ENCODE data around the gene GRIK4. TPM values are rescaled to one million over a fixed set of nuclear protein-coding genes. Genes with fewer than 3 reads are reported as not detected.

The GRIK4 gene
- total RNA-seq, 1 experiment from 2014 or later: not detected

DNA sequence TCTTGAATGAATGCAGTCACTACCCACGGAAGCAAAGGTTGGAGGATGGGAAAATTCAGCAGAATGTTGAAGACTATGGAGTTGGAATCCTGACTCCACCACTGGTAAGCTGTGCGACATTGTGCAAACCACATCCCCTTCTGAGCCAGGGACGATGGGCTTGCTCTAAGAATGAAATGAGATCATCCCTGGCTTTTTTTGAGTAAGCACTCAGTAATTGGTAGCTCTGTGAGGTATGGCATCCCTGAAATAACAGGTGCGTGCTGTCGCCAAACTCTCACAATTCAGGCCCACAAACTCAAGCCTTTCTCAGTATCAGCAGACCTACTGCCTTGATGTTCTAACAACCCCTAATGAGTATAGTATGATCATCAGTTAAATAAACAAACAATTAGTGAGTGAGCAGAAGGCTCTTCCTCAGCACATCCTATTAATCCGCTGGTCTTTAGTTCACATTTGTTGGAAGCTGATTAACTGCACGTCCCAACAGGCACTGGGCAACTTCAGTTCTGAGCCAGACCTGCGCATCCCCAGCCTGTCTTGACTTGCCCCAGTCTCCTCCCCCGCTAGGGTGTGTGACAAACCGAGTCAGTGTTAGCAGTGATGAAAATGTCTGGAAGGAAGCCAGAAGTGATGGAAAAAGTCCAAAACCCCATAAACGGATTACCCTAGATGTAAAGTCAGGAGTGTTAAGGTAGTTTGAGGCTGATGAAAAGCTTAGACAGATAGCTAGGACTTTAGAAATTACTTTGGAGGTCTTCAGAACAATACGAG is 235.5 kb downstream of the GRIK4 start:
- Histone ChIP-seq H3K79me2 (ENCODE audit: low read length) (no peaks in the 10 kb centered on the region), H3K27me3 (ENCODE audit: low read length) (peaks cover 86% of the 10 kb centered on the region), H3K27ac (ENCODE audit: low read length) (no peak overlapping the region), H3K4me2 (ENCODE audit: low read length) (no peak overlapping the region), H2AFZ (ENCODE audit: low read length) (no peak overlapping the region), H3K9me3 (ENCODE audit: low read length) (no peaks in the 10 kb centered on the region), H3K9ac (ENCODE audit: low read length) (no peak overlapping the region), H3K4me1 (ENCODE audit: insufficient read depth, low read length) (no peaks in the 10 kb centered on the region), H3K9me2 (replicated peaks; ENCODE audit: low read length) (no peaks in the 10 kb centered on the region), H3K4me3 (ENCODE audit: low read length) (no peak overlapping the region), H3K36me3 (ENCODE audit: low read depth, low read length) (no peaks in the 10 kb centered on the region), H3F3A (ENCODE audit: low read length, unreplicated experiment) (no peaks in the 10 kb centered on the region), H4K20me1 (ENCODE audit: low read length) (no peaks in the 10 kb centered on the region)
- no TSS peak for BruUV-seq (replicated peaks)
- intact Hi-C loops (cut with micrococcal nuclease): no loop called here
- POLR2A ChIA-PET (ENCODE audit: unreplicated experiment): no interaction called here
- ATAC-seq: no peak
- CTCF ChIA-PET: interaction anchor here (0.6 kb wide), 1 partner anchor 310 kb away, joined by 3 read pairs; no protein-coding TSS in a partner anchor
- TF ChIP-seq EZH2 (IDR thresholded peaks at IDR 0.05; ENCODE audit: low read length, unreplicated experiment) (no peak), EZH2phosphoT487 (IDR thresholded peaks at IDR 0.05; ENCODE audit: borderline replicate concordance, low read length) (no peak)
- TF ChIP-seq, protein P1, sequence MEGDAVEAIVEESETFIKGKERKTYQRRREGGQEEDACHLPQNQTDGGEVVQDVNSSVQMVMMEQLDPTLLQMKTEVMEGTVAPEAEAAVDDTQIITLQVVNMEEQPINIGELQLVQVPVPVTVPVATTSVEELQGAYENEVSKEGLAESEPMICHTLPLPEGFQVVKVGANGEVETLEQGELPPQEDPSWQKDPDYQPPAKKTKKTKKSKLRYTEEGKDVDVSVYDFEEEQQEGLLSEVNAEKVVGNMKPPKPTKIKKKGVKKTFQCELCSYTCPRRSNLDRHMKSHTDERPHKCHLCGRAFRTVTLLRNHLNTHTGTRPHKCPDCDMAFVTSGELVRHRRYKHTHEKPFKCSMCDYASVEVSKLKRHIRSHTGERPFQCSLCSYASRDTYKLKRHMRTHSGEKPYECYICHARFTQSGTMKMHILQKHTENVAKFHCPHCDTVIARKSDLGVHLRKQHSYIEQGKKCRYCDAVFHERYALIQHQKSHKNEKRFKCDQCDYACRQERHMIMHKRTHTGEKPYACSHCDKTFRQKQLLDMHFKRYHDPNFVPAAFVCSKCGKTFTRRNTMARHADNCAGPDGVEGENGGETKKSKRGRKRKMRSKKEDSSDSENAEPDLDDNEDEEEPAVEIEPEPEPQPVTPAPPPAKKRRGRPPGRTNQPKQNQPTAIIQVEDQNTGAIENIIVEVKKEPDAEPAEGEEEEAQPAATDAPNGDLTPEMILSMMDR (conservative IDR thresholded peaks at IDR 0.05; ENCODE audit: low read depth, low read length): no peak
- DNase-seq: peak; percentile 4

DNA sequence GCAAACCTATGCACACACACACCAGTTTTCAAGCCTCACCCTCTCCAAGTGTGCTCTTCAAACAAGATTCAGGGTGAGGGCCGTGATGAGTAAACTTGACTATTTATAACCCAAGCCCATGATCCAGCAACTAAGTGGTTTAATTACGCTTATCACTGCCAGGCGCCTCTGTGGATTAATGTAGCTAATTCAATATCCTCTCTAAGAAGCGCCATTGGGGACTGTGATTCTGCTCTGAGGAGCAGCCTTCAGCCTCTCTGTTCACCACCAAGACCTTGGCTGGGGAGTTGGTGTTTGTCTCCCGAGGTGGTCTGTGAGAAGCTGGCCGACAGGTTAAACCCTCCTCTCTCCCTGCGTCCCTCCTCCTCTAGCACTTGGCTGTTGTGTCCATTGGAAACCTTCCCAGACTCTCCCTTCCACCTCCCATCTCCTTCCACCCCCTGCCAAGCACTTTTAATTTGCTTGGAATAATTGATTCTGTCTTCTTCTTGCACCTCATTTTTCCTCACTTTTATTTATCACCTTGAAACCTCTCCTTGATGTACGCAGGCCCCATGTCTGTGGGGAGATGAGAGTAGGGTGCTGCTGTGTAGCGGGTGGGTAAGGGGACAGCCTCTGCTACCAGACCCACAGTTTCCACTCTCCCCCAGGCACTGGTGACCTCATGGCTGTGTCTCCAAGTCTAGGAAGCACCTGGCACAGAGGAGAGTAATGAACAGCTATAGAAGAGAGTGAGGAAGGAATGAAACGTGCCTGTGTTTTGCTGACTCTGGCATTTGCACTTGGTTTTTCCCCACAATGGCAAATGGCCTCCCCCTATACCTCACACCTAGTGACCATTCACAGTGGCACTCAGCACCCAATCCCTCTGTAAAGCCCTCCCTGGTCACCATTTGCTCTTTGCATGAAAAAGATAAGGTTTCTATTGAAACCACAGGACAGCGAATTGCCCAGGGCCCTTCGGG is 236.6 kb downstream of the GRIK4 start:
- Histone ChIP-seq H3K9me2 (replicated peaks; ENCODE audit: low read length) (no peaks in the 10 kb centered on the region), H3K4me1 (ENCODE audit: insufficient read depth, low read length) (no peaks in the 10 kb centered on the region), H3K27me3 (ENCODE audit: low read length) (peaks cover 91% of the 10 kb centered on the region), H3K4me3 (ENCODE audit: low read length) (no peak overlapping the region), H2AFZ (ENCODE audit: low read length) (no peak overlapping the region), H3K27ac (ENCODE audit: low read length) (no peak overlapping the region), H3F3A (ENCODE audit: low read length, unreplicated experiment) (no peaks in the 10 kb centered on the region), H3K9me3 (ENCODE audit: low read length) (no peaks in the 10 kb centered on the region), H3K4me2 (ENCODE audit: low read length) (no peak overlapping the region), H4K20me1 (ENCODE audit: low read length) (no peaks in the 10 kb centered on the region), H3K79me2 (ENCODE audit: low read length) (no peaks in the 10 kb centered on the region), H3K9ac (ENCODE audit: low read length) (no peak overlapping the region), H3K36me3 (ENCODE audit: low read depth, low read length) (no peaks in the 10 kb centered on the region)
- no peak for ATAC-seq
- DNase-seq: no peak
- intact Hi-C loops (cut with micrococcal nuclease): no loop called here
- no TSS peak for BruUV-seq (replicated peaks)
- CTCF ChIA-PET: no interaction called here
- TF ChIP-seq, protein P1 (conservative IDR thresholded peaks at IDR 0.05; ENCODE audit: low read depth, low read length): no peak
- TF ChIP-seq EZH2 (IDR thresholded peaks at IDR 0.05; ENCODE audit: low read length, unreplicated experiment): no peak
- TF ChIP-seq EZH2phosphoT487 (IDR thresholded peaks at IDR 0.05; ENCODE audit: borderline replicate concordance, low read length): no peak
- POLR2A ChIA-PET (ENCODE audit: unreplicated experiment): no interaction called here

All from PC-3 (cell line).